GM19395 (cell line): ENCODE results near the gene MRPL54.

Source experiments
- ATAC-seq: cut with Tn5 transposase; IDR thresholded peaks from one replicate; pipeline ENCODE4 v1.9.1; 2021; ENCODE audit warnings: mild to moderate bottlenecking, moderate library complexity; ENCODE audit not compliant: unreplicated experiment

MRPL54 gene

GRCh38 chr19:3762501-3763459 is at the start of gene MRPL54:
Gene MRPL54 (plus strand): TSS chr19:3762682. CDS start chr19:3762701, 19 bp downstream.
- ATAC-seq = peak; percentile 74

- no peak for ATAC-seq
Observed at GRCh38 chr19:3716147-3716668, 46.3 kb upstream of the MRPL54 start.

GRCh38 chr19:3719868-3720267 is 42.6 kb upstream of the MRPL54 start:
- no peak for ATAC-seq

- no peak for ATAC-seq
Observed at GRCh38 chr19:3720349-3720917, 42.0 kb upstream of the MRPL54 start.

GRCh38 chr19:3721131-3721886 is 41.2 kb upstream of the MRPL54 start:
- ATAC-seq = no peak

- ATAC-seq = no peak
Observed at GRCh38 chr19:3721887-3722442, 40.5 kb upstream of the MRPL54 start.

GRCh38 chr19:3722443-3723109 is 39.9 kb upstream of the MRPL54 start:
- ATAC-seq = no peak

- ATAC-seq = no peak
Observed at GRCh38 chr19:3723110-3723488, 39.4 kb upstream of the MRPL54 start.

GRCh38 chr19:3723883-3724282 is 38.6 kb upstream of the MRPL54 start:
- no peak for ATAC-seq

GRCh38 chr19:3725121-3725520 is 37.4 kb upstream of the MRPL54 start:
- no peak for ATAC-seq

- no peak for ATAC-seq
Observed at GRCh38 chr19:3725640-3726310, 36.7 kb upstream of the MRPL54 start.

- ATAC-seq = no peak
Observed at GRCh38 chr19:3730457-3730958, 32.0 kb upstream of the MRPL54 start.

GRCh38 chr19:3732108-3732507 is 30.4 kb upstream of the MRPL54 start:
- no peak for ATAC-seq

GRCh38 chr19:3733549-3734309 is 28.8 kb upstream of the MRPL54 start:
- no peak for ATAC-seq

GRCh38 chr19:3734310-3734600 is 28.2 kb upstream of the MRPL54 start:
- ATAC-seq = no peak

- no peak for ATAC-seq
Observed at GRCh38 chr19:3736106-3736724, 26.3 kb upstream of the MRPL54 start.

- ATAC-seq = no peak
Observed at GRCh38 chr19:3737487-3738205, 24.8 kb upstream of the MRPL54 start.
